Glutamatergic neuron (in vitro differentiated cells): Measurements from ENCODE around the gene NELL2. TPM values are rescaled to one million over a fixed set of nuclear protein-coding genes. Genes with fewer than 3 reads are reported as not detected.

Experiments used
- DNase-seq: peaks from one replicate; pipeline ENCODE4 v3.0.0; 2022
- H3K27ac Mint-ChIP-seq: one replicate; pipeline ENCODE4 v1.8.0; 2020; ENCODE audit warnings: mild to moderate bottlenecking, mixed read lengths, inconsistent platforms; ENCODE audit not compliant: unreplicated experiment
- H3K27me3 Mint-ChIP-seq: one replicate; pipeline ENCODE4 v1.8.0; 2020; ENCODE audit warnings: mild to moderate bottlenecking, moderate library complexity, mixed read lengths, inconsistent platforms; ENCODE audit not compliant: unreplicated experiment
- H3K36me3 Mint-ChIP-seq: one replicate; pipeline ENCODE4 v1.8.0; 2020; ENCODE audit warnings: mild to moderate bottlenecking, mixed read lengths, inconsistent platforms; ENCODE audit not compliant: unreplicated experiment
- H3K4me1 Mint-ChIP-seq: one replicate; pipeline ENCODE4 v1.8.0; 2020; ENCODE audit warnings: mild to moderate bottlenecking, low read depth, mixed read lengths, inconsistent platforms; ENCODE audit not compliant: unreplicated experiment
- H3K4me3 Mint-ChIP-seq: one replicate; pipeline ENCODE4 v1.8.0; 2020; ENCODE audit warnings: mild to moderate bottlenecking, mixed read lengths, inconsistent platforms; ENCODE audit not compliant: unreplicated experiment
- H3K9me3 Mint-ChIP-seq: one replicate; pipeline ENCODE4 v1.8.0; 2020; ENCODE audit warnings: mild to moderate bottlenecking, moderate library complexity, mixed read lengths, inconsistent platforms; ENCODE audit not compliant: unreplicated experiment
- CTCF ChIP-seq: fragments of 200-600 bp; sonication (generic); IDR thresholded peaks from one replicate; pipeline ENCODE4 v1.5.0; 2021; ENCODE audit not compliant: partially characterized antibody, unreplicated experiment
- total RNA-seq: library from RNA; stranded (reverse); fragmentation: NEBNext Ultra II Directional; extraction: Animal tissue kit (Norgen Biotek cat#: 25700); gene quantifications from one replicate; pipeline ENCODE4 v1.2.1, GENCODE V29; 2021; ENCODE audit not compliant: unreplicated experiment

NELL2 gene
- total RNA-seq, 1 donor from 2014 or later: 140 TPM

- Mint-ChIP-seq H3K27me3 (peaks cover 2% of the 10 kb centered on the region), H3K9me3 (peaks cover 8% of the 10 kb centered on the region), H3K27ac (no peak overlapping the region), H3K4me1 (no peaks in the 10 kb centered on the region), H3K36me3 (peaks cover 19% of the 10 kb centered on the region), H3K4me3 (no peak overlapping the region)
- DNase-seq: no peak
- no peak for TF ChIP-seq CTCF
Measured at GRCh38 chr12:44484862-44485261, 391.3 kb downstream of the NELL2 start.

GRCh38 chr12:44477331-44477980 lies 398.7 kb downstream of the NELL2 start:
- Mint-ChIP-seq H3K27ac (no peak overlapping the region), H3K9me3 (peaks cover 14% of the 10 kb centered on the region), H3K4me3 (no peak overlapping the region), H3K27me3 (peaks cover 2% of the 10 kb centered on the region), H3K36me3 (peaks cover 40% of the 10 kb centered on the region), H3K4me1 (no peaks in the 10 kb centered on the region)
- no peak for TF ChIP-seq CTCF
- DNase-seq: peak; percentile 22

- Mint-ChIP-seq H3K4me3 (no peak overlapping the region), H3K4me1 (no peaks in the 10 kb centered on the region), H3K36me3 (peaks cover 34% of the 10 kb centered on the region), H3K27ac (no peak overlapping the region), H3K9me3 (peaks cover 14% of the 10 kb centered on the region), H3K27me3 (peaks cover 2% of the 10 kb centered on the region)
- DNase-seq: no peak
- TF ChIP-seq CTCF: no peak
Measured at GRCh38 chr12:44476683-44477082, 399.4 kb downstream of the NELL2 start.

- H3K27ac Mint-ChIP-seq: no peak overlapping the region
- peaks cover 4% of the 10 kb centered on the region for H3K9me3 Mint-ChIP-seq
- H3K4me3 Mint-ChIP-seq: no peak overlapping the region
- peaks cover 12% of the 10 kb centered on the region for H3K36me3 Mint-ChIP-seq
- no peaks in the 10 kb centered on the region for H3K27me3 Mint-ChIP-seq
- no peak for DNase-seq
- peaks cover 3% of the 10 kb centered on the region for H3K4me1 Mint-ChIP-seq
- no peak for TF ChIP-seq CTCF
Measured at GRCh38 chr12:44465139-44465538, 411.0 kb downstream of the NELL2 start.

- no peak for TF ChIP-seq CTCF
- no peak overlapping the region for H3K4me3 Mint-ChIP-seq
- DNase-seq: no peak
- peaks cover 12% of the 10 kb centered on the region for H3K36me3 Mint-ChIP-seq
- no peak overlapping the region for H3K27ac Mint-ChIP-seq
- peaks cover 4% of the 10 kb centered on the region for H3K9me3 Mint-ChIP-seq
- no peaks in the 10 kb centered on the region for H3K27me3 Mint-ChIP-seq
- peaks cover 11% of the 10 kb centered on the region for H3K4me1 Mint-ChIP-seq
Measured at GRCh38 chr12:44464180-44464579, 411.9 kb downstream of the NELL2 start.
